ENCODE measurements around the gene MIER2.
A peak's percentile ranks its signal among the peaks of the same experiment; 100 is the strongest.
"Not testable (repeated sequence)": the region's sequence is repeated elsewhere in the genome, so short reads cannot be mapped to it uniquely, and the experiment has no call there.

MIER2 gene

GRCh38 chr19:355536-355935 lies 10.9 kb upstream of the MIER2 start:
- not testable (repeated sequence) for ATAC-seq

GRCh38 chr19:355134-355533 lies 10.5 kb upstream of the MIER2 start:
- ATAC-seq, result no peak

GRCh38 chr19:351976-352625 lies 7.5 kb upstream of the MIER2 start:
- ATAC-seq, result no peak

GRCh38 chr19:347946-348861 lies 3.6 kb upstream of the MIER2 start:
- ATAC-seq, result no peak

GRCh38 chr19:345320-345879 lies 804 bp upstream of the MIER2 start:
- ATAC-seq, result no peak

GRCh38 chr19:343941-344624 lies 513 bp downstream of the MIER2 start:
- ATAC-seq, result peak; percentile 25 to 31

GRCh38 chr19:343451-343931 lies 1.1 kb downstream of the MIER2 start:
- ATAC-seq, result no peak

GRCh38 chr19:342801-343421 lies 1.7 kb downstream of the MIER2 start:
- no peak for ATAC-seq

GRCh38 chr19:342128-342455 lies 2.5 kb downstream of the MIER2 start:
- ATAC-seq, result no peak

GRCh38 chr19:341386-342127 lies 3.0 kb downstream of the MIER2 start:
- ATAC-seq, result no peak

- ATAC-seq, result no peak
Measured at GRCh38 chr19:340620-341385, 3.8 kb downstream of the MIER2 start.

GRCh38 chr19:339262-339887 lies 5.2 kb downstream of the MIER2 start:
- peak in 1 of 2 donors; percentile 24 for ATAC-seq

- ATAC-seq, result no peak
Measured at GRCh38 chr19:338421-338820, 6.2 kb downstream of the MIER2 start.

- ATAC-seq, result no peak
Measured at GRCh38 chr19:336067-336614, 8.5 kb downstream of the MIER2 start.

GRCh38 chr19:335486-336066 lies 9.0 kb downstream of the MIER2 start:
- ATAC-seq, result no peak

- ATAC-seq, result no peak
Measured at GRCh38 chr19:335072-335471, 9.5 kb downstream of the MIER2 start.

GRCh38 chr19:334296-335071 lies 10.1 kb downstream of the MIER2 start:
- no peak for ATAC-seq

GRCh38 chr19:330503-330902 lies 14.1 kb downstream of the MIER2 start:
- no peak for ATAC-seq

GRCh38 chr19:329876-330275 lies 14.7 kb downstream of the MIER2 start:
- no peak for ATAC-seq
